IPS-11a (cell line): ENCODE measurements around the gene NPHP1.
"Not testable (repeated sequence)": the region's sequence is repeated elsewhere in the genome, so short reads cannot be mapped to it uniquely, and the experiment has no call there.

Source experiments
- H3K4me3 ChIP-seq: one replicate; pipeline ENCODE4 v1.5.1; 2013; ENCODE audit warnings: low read depth, low read length, control low read depth

The NPHP1 gene

DNA sequence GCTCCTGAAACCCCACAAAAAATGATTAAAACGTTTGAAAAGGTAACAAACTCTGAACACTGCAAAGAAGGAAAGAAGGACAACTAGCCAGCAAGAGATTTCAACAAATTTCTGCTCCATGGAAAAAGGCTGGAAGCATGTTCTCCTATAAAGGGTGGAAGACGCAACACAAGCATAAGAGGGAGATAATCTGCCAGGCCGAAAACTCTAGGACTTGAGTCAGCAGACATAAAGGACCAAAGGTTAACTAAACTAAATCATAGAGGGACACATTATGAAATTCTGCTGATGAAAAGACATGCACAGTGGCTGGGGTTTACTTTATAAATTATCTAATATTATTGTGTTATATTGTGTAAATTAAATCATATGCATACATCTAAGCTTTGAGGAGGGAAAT is 6.8 kb downstream of the NPHP1 start:
- H3K4me3 ChIP-seq, result no peak overlapping the region

DNA sequence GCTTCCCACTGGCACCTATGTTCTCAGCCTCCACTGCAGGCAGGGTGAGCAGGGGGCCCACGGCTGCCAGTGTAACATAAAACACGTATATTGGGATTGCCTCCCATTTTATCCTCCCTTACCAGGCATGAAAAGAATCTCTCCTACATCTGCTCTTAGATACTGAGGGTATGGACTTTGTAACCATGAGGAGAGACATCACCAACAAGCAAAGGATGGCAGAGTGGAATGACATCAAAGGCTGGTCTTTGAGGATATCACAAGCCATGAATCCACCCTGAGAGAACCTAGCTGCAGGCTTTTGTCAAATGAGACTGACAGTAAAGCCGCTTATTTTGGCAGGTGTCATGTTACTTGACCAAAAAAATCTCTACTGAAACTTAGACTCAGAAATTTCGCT is 7.4 kb downstream of the NPHP1 start:
- no peak overlapping the region for H3K4me3 ChIP-seq

DNA sequence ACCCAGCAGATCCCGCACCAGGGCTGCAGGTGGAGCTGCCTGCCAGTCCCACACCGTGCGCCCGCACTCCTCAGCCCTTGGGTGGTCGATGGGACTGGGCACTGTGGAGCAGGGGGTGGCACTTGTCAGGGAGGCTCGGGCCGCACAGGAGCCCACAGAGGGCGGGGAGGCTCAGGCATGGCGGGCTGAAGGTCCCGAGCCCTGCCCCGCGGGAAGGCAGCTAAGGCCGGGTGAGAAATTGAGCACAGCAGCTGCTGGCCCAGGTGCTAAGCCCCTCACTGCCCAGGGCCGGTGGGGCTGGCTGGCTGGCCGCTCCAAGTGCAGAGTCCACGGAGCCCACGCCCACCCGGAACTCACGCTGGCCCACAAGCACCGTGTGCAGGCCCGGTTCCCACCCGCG is 14.6 kb downstream of the NPHP1 start:
- not testable (repeated sequence) for H3K4me3 ChIP-seq

DNA sequence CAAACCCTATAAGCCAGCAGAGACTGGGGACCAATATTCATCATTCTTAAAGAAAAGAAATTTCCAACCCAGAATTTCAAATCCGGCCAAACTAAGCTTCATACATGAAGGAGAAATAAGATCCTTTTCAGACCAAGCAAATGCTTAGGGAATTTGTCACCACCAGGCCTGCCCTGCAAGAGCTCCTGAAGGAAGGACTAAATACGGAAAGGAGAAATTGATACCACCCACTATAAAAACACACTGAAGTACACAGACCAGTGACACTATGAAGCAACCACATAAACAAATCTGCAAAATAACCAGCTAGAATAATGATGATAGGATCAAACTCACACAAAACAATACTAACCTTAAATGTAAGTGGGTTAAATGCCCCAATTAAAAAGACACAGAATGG is 22.4 kb downstream of the NPHP1 start:
- H3K4me3 ChIP-seq, result no peak overlapping the region

DNA sequence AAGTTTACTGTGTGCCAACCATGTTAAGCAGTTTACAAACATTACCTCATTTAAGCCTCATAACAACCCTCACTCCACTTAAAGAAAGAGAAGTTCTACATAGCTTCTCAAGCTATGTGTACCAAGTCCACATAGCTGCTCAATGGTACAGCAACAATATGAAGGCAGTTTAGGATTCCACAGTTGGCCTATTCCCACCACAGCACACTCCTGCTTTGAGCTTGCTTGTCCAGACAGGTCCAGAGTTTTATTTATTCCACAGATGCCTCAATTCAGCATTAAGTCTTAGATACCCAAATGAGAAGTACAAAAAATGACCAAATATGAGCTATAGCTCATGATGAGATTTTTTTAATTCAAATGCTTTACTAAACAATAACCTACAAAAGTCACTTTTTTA is 24.8 kb downstream of the NPHP1 start:
- no peak overlapping the region for H3K4me3 ChIP-seq

DNA sequence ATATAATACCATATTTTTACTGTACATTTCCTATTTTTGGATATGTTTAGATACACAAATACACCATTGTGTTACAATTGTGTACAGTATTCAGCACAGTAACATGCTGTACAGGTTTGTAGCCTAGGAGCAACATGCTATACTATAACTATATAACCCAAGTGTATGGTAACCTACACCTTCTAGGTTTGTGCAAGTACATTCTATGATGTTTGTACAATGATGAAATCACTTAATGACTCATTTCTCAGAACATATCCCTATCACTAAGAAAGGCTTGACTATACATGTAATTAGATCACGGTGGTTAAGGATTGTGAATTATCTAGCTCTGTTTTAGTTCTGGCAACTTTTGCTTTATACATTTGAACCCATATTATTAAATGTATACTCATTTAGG is 31.3 kb downstream of the NPHP1 start:
- no peak overlapping the region for H3K4me3 ChIP-seq

DNA sequence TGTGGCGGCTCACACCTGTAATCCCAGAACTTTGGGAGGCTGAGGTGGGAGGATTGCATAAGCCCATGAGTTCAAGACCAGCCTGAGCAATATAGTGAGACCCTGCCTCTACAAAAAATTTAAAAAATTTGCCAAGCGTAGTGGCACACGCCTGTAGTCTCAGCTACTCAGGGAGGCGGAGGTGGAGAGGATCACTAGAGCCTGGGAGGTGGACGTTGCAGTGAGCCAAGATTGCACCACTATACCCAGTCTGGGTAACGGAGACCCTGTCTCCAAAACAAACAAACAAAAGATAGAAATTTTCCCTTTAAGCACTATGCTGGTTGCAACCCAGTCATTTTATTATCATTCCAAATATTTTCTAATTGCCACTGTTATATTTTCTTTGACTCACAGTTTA is 32.3 kb downstream of the NPHP1 start:
- H3K4me3 ChIP-seq, result no peak overlapping the region

DNA sequence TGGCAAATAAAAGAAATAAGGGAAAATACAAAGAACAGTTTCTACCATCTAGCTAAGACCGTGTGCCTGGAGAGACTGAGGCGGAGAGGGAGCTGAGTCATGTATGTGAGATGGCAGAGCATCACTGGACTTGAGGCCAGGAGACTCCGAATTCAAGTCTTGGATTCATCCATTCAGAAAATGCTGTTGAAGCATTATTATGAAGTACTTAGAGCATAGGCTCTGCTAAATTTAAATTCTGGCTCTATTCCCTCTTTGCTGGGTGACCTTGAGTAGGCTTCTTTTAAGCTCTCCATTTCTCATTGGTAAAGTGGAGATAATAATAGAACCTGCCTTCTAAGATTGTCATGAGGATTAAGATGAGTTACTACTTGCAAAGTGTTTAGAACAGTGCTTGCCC is 34.7 kb downstream of the NPHP1 start:
- no peak overlapping the region for H3K4me3 ChIP-seq

DNA sequence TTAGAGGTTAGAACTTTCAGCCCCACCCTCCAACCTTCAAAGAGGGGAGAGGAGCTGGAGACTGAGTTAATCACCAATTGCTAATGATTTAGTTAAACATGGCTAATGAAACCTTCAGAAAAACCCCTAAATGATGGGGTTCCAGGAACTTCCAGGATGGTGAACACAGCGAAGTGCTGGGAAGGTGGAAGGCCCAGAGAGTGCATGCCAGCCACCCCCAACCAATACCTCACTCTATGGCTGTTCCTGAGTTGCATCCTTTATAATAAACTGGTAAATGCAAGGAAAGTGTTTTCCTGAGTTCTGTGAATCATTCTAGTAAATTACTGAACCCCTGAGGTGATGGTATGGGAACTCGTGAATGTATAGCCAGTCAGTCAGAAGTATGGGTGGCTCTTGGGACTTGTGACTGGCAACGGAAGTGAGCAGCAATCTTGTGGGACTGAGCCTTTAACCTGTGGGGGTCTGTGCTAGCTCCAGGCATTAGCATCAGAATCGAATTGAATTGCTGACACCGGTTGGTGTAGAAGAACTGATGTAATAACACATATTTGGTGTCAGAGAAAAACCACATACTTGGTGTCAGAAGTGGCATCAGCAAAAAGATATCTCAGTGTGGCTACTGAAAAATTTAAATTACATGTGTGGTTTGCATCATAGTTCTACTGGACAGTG is 37.4 kb downstream of the NPHP1 start:
- no peak overlapping the region for H3K4me3 ChIP-seq

DNA sequence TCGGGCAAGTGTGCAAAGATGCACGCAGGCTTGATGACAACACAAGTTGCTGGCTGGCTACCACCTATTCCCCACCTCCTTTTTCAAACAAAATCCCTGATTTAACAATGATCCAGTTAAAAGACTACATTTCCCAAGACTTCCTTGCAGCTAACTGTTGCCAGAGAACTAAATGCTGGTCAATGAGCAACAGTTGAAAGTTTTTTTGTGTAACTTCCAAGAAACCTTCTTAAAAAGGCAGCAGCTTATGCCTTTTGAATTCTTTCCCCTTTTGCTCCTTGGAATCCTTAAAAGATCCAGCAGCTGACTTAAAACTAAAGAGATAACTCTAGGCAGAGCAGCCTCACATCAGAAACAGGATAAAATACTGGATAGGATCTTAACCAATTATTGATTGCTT is 38.5 kb downstream of the NPHP1 start:
- H3K4me3 ChIP-seq, result no peak overlapping the region

DNA sequence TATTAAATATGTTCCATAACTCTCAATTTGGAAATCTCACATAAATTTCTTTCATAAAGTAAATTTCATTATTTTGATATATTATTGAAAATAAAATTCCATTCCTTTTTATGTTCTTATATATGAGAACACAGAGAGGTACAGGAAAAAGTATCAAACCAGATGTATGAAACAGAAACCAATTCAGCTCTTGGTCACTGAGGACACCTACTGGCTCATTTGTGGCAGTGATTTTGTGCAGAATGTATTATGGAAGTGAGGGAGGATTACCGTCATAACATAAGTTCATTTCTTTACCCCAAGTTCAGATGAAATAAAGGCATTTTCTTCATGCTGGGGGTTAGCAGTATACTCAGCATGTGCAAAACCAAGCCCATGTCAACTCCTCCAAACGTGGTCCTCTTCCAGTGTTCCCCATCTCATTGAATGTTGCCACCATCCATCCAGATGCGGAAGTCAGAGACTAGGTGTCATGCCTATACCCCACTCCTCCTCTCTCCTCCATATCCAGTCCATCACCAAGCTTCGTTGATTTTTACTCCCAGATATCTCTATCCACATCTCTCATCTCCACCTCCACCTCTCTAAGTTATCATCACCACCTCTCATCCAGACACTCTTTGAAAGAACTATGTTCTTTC is 47.5 kb downstream of the NPHP1 start:
- H3K4me3 ChIP-seq, result no peak overlapping the region

DNA sequence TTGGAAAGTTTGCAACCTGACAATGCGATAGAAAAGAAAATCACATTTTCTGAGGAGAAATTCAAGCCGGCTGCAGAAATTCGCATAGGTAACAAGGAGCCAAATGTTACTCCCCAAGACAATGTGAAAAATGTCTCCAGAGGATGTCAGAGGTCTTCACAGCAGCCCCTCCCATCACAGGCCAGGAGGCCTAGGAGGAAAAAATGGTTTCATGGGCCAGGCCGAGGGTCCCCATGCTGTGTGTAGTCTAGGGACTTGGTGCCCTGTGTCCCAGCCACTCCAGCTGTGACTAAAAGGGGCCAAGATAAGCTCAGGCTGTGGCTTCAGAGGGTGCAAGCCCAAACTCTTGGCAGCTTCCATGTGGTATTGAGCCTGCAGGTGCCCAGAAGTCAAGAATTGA is 50.0 kb downstream of the NPHP1 start:
- not testable (repeated sequence) for H3K4me3 ChIP-seq

DNA sequence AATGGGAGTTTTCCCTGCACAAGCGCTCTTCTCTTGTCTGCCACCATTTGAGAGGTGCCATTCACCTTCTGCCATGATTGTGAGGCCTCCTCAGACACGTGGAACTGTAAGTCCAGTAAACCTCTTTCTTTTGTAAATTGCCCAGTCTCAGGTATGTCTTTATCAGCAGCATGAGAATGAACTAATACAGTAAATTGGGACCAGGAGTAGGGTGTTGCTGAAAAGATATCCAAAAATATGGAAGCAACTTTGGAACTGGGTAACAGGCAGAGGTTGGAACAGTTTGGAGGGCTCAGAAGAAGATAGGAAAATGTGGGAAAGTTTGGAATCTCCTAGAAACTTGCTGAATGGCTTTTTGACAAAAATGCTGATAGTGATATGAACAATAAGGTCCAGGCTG is 50.6 kb downstream of the NPHP1 start:
- not testable (repeated sequence) for H3K4me3 ChIP-seq

DNA sequence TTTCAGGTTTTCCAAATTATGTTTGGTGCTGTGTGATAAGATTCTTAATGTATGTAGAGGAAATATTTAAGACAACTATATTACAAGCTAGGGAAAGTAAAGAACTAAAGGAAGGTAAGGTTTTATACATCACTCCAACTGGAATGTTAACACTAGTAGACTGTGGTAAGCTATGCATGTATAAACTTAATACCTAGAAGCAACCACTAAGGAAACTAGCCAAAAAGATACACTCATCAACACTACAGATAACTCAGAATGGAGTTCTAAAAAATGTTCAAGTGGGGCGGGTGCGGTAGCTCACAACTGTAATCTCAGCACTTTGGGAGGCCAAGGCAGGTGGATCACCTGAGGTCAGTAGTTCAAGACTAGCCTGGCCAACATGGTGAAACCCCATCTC is 51.4 kb downstream of the NPHP1 start:
- H3K4me3 ChIP-seq, result no peak overlapping the region

DNA sequence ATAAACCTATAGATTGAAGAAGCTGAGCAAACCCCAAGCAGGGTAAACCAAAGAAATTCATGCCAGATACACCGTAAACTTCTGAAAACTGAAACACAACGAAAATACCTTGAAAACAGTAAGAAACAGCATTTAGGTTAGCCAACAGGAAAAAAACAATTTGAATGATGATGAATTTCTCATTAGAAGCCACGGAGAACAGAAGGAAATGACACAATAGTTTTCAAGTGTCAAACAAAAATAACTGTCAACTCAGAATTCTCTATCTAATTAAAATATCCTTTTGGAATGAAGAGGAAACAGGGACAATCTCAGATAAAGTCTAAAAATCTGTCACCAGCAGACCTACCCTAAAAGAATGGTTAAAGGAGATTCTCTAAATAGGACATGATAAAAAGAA is 51.9 kb downstream of the NPHP1 start:
- H3K4me3 ChIP-seq, result no peak overlapping the region

DNA sequence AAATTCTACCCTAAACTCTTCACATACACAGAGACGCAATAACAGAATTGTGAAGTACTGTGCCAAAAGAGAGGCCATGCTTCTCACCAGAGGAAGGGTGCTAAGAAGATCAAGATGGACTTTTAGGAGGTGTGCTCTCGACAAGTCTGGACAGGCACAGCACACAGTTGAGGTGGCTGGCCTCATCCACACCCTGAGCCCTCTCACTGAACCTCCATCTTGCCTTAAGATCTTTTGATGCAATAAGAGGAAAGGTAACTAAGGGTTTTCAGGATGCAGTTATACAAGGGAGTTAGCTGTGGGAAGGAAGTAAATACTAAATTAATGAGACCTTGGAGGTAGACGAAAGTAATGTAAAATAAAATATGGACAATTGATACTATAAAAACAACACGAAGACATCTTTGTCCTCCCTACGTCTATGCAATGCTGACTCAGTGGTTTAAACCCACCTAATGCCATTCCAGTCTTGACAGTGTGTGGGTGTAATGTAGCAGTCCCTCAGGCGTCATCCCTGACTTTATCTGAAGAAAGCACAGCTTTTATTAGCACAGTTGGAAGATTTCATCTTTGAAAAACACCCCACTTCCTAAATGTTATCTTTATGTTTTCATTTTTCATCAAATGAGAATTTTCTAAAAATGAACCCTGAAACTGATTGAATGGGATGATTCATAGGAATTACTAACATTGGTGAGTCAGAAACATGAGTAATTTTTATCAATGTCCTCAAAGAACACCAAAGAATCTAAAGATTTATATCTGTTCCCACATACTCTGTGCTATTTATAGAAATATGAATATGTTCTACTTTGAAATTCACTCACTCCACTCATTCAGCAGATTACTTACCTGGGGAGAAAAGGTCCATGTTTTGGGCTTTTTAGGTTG is 55.2 kb downstream of the NPHP1 start:
- H3K4me3 ChIP-seq, result no peak overlapping the region

DNA sequence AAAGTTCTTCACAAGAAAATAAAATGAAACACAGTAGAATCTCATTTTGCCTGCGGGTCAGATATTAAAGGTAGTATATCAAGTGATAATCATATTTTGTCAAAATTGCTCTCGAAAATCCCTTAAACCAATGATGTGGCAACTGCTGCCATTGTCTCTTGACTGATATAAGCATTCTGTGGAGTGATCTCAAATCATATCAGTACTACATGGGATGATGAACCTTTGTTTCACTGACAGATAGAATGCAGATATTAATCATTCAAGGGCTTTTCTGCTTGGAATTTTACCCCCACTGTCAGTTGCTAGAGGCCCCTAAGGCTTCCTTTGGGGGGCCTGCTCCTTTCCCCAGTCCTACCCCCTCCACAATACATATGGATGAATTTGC is 57.9 kb downstream of the NPHP1 start:
- no peak overlapping the region for H3K4me3 ChIP-seq

DNA sequence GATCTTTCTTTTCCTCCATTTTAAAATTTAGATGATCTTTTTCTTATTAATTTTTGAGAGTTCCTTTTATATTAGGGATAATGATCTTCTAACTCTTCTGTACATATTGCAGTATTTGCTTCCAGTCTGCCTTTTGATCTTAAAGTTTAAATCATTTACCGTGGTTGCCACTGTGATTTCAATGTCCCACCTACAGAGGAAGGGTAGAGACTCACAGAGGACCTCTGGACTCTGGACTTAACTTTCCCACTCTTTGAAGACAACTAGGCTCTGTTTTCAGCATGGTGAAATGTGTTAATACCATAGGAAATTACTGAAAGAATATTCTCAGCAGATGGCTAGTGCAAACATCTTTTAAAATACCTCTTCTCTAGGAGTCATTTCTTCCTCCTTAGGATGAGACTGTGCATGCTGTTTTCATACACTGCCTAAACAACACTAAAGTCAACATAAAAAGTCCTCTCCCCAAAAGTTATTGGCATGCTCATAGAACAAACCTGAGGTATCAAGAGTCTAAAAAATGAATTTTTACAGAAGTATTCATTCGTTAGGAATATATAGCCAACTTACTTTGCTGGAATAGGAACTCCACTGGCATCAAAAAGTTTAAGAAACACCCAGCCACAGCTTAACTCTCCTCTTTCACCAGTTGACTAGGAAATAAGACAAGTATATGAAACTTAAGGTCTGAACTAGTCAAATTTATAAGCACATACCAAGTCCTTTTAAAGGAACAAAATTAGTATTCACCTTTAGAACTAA is 58.4 kb downstream of the NPHP1 start:
- no peak overlapping the region for H3K4me3 ChIP-seq

DNA sequence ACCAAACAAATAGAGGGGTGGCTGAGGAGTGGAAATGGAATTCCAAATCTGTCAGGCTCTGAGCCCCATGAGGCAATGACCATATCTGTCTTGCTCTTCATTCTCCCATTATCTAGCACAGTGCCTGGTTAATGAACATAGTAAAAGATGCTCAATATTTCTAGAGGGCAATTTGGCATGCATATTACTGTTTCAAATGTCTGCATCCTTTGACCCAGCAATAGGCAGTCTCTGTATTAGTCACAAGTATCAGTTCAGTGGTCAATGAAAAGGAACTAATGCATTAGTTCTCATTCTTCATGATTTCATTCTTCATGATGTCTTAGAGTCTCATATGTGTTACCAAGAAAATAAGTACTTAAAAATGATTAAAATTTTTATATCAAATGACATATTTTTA is 60.8 kb downstream of the NPHP1 start:
- no peak overlapping the region for H3K4me3 ChIP-seq

DNA sequence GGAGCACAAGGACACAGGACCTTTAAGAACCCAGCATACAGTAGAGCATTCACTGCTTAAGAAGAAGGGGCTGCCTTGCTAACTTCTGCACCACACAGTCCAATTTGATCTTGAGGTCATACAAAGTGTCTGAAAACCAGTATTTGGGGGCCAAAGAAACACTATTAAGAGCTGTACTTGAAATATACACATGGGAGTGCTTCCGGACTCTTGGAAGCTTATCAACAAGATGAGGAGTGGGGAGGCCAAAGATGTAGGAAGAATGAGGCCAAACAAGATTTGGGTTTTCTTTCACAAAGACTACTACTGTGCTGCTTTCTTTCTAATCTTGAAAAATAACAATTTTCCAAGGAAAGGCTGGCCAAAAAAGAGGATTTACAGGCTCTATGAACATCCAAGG is 64.4 kb downstream of the NPHP1 start:
- H3K4me3 ChIP-seq, result no peak overlapping the region

DNA sequence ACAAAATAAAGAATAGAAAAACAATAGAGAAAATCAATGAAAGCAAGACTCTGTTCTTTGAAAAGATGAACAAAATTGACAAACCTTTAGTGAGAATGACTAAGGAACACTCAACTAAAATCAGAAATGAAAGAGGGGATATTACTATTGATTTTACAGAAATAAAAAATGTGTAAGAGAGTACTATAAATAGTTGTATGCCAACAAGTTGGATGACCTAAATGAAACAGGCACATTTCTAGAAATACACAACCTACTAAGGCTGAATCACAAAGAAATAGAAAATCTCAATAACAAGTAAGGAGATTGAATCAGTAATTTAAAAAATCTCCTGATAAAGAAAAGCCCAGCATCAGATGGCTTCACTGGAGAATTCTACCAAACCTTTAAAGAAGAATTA is 70.8 kb downstream of the NPHP1 start:
- H3K4me3 ChIP-seq, result no peak overlapping the region
